NCI-H82 treated with DMSO at 0.1 percent for 48 hours (cell line): ENCODE data around the gene CIP2A.
"Not testable (repeated sequence)": the region's sequence is repeated elsewhere in the genome, so short reads cannot be mapped to it uniquely, and the experiment has no call there.

Experiments
- DNase-seq: peaks from one replicate; lab custom pipeline; 2025; ENCODE audit not compliant: unreplicated experiment; lab: John Stamatoyannopoulos, UW

The CIP2A gene

DNA sequence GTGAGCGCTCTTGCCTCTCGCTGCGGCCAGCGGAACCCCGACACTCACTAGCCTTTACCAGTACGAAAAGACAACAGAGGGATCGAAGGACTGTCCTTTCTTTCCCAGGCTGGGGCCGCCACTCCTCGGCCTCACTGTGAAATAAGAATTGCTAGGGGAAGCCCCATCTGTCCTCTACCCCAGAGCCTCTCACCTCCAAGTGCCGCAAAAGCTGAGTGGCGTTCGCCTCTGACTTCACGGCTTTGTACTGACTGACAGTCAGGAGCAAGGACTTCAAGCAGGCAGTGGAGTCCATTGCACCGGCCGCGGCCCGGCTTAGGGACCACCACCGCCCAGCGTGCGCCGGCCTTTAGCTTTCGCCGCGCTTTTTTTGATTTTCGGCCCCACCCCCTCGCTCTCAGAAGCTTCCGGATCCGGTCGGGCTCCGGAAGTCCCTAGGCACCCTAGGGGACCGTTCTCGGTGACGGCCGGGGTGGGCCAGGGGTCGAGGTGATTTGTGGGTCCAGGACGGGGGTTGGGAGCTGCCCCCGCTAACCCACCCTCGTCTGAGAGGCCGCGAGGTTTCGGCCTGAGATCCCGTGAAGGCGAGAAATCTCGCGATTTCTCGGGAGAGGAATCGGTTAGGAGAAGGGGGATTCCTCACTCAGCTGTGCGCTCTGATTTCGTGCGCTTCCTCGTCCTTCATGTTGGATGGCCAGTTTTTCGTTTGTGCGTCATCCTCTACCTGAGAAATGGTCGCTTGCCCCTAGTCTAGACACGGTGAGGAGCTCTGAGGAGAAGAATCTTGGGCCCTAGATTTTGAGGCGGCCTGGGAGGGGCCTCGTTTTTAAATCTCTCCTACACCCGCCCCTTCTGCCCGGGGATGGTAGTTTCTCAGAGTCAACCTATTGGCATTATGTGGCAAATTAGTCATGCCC, at the start of gene CIP2A, which contains the start of gene DZIP3:
Gene CIP2A (minus strand): TSS at position 358 of the 917 bp plus-strand sequence. CDS start 63 bp downstream, at position 295.
Gene DZIP3 (plus strand): TSS at position 642 of the 917 bp plus-strand sequence. CDS start 15,685 bp downstream, outside the sequence.
- DNase-seq, result peak; percentile 86

- no peak for DNase-seq
These were observed 40.7 kb upstream of the CIP2A start for GRCh38 chr3:108629974-108630373.

- DNase-seq, result no peak
These were observed 34.3 kb upstream of the CIP2A start for GRCh38 chr3:108623504-108623903.

DNA sequence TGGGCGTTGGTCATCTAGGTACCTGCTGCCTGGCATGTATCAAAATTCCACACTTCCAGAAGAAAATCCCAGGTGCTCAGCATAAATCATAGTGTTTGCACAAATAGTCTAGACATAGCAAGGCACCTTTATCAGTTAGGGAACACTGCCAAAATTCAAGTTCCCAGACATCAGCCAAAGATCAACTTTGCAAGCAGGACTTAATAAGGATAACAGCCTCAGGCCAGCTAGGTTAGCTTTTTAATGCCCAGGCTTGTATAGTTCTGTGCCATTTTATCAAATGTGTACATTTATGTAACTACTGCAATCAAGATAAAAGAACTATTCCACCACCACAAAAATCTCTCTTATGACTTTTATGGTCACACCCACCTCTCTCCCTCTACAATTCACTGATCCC, 31.0 kb upstream of the CIP2A start:
- no peak for DNase-seq

GRCh38 chr3:108616090-108616489, 26.9 kb upstream of the CIP2A start:
- not testable (repeated sequence) for DNase-seq

- no peak for DNase-seq
These were observed 21.4 kb upstream of the CIP2A start for GRCh38 chr3:108610651-108611050.

- DNase-seq, result no peak
These were observed 19.5 kb upstream of the CIP2A start for GRCh38 chr3:108608750-108609149.

DNA sequence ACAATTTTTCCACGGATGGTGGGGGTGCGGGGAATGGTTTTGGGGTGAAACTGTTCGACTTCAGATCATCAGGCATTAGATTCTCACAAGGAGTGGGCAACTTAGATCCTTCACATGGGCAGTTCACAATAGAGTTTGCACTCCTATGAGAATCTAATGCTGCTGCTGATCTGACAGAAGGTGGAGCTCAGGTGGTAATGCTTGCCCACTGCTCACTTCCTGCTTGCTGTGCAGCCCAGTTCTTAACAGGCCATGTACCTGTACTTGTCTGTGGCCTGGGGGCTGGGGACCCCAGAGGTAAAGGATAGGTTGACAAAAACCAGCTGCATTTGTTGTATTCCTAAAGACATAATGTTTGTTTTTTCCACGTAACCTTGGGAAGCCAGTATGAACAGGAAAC, 16.3 kb upstream of the CIP2A start:
- no peak for DNase-seq

DNA sequence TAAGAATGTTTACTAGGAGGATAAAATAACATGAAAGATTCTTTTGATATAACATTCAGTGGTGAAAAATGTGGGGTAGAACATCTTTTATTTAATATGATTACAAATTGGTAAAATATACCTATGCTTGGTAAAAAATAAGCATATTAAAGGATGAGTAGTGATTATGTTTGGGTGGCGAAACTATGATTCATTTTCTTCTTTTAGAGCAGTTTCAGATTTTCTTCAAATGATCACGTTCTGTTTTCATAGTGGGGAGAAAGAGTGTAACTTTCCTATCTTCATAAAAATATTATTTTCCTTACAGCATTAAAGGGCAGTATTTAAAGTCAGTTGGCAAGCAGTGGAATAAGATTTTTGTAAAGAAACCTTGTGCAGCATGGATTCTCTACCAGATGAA, 15.8 kb upstream of the CIP2A start:
- no peak for DNase-seq

DNA sequence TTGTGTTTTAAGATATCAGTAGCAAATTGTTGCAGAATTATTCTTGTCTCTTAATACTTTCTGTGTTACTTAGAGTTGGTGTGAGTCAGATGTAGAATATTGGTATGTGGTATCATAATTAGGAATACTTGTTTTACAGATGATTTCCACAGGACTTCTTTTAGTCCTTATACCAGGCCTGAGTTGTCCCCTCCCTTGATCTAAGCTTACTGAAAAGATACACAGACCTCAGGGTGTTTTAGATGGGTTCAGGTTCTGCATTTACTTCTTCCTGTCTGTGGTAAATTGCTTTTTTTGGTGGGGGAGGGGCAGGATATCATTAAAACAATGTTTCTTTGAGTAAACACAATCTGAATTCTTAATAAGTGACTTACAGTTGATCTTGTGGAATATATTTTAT, 14.5 kb upstream of the CIP2A start:
- no peak for DNase-seq

DNA sequence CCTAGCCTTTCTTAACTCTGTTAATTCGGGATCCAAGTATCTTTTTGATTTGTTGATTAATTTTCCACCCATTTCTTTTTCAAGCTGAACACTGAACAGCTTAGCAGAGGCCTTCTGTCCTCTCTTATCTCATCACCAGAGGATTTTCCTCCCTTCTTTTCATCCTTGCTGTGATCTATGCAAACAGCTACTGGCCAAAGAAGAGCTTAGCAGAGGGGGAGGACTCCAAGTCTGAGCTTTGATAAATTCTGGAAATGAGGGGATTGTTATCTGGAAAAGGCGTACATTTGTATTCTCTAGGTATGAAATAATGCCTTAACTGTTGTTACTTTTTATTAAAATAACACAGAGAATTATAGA, 13.7 kb upstream of the CIP2A start:
- peak; percentile 80 for DNase-seq

GRCh38 chr3:108602249-108602934, 13.2 kb upstream of the CIP2A start:
- DNase-seq, result peak; percentile 53

DNA sequence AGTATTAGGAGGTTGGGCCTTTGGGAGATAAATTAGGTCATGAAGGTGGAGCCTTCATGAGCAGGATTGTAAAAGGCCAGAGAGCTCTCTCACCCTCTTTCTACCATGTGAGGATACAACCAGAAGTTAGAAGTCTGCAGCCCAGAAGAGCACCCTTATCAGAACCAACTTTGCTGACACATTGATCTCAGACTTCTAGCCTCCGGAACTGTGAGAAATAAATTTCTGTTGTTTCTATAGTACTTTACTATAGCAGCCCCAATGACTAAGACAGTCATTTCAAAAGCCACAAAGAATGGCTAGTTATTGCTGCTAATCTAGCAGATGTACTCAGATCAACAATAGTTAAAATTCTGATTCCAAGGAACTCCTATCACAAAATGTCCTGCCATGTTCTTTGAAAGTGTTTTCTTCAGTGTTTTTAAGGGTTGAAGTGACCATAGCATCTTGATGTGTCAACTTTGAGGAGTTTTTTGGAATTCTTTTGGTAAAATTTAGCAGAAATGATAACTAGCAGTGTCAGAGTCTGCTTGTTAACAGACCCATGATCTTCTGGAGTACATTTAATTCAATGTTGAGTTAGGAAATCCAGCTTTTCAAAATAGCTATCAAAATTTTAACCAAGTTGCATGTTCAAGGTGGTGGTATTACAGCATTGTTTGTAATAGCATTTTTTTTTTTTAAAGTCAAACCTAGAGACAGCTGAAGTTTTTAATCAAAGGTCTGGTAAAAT, 10.6 kb upstream of the CIP2A start:
- no peak for DNase-seq

DNA sequence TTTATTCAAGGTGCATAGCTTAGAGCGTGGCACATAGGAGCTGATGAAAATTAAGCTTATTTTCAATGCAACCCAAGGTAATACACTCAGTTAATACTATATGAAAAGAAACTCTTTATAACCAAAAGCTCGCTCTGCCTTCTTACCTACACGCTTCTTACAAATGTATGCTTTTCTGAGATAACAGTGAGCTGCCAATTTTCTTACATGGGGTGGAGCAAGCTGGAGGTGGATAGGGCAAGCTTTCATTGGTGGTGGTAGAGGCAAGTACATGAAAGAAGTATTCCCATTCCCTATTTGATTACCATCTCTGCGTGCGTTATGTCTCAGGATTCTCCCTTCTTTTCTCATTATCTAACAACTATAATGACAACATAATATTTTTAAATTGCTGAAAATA, 9.1 kb upstream of the CIP2A start:
- no peak for DNase-seq

GRCh38 chr3:108595321-108595720, 6.1 kb upstream of the CIP2A start:
- DNase-seq, result no peak

GRCh38 chr3:108590460-108590859, 1.2 kb upstream of the CIP2A start:
- DNase-seq, result no peak

- no peak for DNase-seq
These were observed 723 bp upstream of the CIP2A start for GRCh38 chr3:108589998-108590323.

DNA sequence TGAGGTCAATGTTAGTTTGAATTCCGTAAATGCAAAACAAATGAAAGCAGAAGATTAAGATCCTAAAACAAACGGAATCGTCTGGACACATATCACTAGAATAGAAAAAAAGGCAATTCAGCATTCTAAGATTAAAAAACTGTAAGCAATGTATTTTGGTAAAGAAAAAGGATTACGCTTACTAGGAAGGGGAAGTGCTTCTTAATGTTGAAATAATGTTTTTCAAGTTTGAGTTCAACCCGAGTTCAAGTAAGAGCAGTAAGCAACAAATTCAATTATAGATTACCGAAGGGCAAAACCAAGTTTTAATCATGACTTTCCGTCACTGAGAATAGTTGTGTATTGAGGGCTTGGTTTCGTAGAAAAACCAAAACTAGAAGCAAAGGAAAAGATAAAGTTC, 637 bp downstream of the CIP2A start:
- no peak for DNase-seq

GRCh38 chr3:108578064-108578463, 11.2 kb downstream of the CIP2A start:
- no peak for DNase-seq

DNA sequence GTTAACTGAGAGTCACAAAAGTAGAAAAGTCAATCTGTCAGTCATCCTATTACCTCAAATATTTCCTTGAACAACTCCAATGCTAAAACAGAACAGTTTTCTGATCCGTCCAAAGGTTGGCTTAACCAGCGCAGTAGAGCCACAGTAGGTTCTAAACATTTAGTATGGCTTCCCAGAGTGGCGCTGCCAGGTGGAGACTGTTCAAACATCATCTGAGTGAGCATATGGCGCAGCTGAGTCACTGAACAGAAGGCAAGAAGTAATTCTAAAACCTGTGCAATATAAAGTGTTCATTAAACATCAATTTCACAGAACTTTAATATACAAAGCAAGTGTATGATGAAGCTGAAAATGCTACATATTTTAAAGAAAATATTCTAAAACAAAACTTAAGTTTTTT, 19.9 kb downstream of the CIP2A start:
- no peak for DNase-seq

- DNase-seq, result no peak
These were observed 22.6 kb downstream of the CIP2A start for GRCh38 chr3:108566599-108566998.

DNA sequence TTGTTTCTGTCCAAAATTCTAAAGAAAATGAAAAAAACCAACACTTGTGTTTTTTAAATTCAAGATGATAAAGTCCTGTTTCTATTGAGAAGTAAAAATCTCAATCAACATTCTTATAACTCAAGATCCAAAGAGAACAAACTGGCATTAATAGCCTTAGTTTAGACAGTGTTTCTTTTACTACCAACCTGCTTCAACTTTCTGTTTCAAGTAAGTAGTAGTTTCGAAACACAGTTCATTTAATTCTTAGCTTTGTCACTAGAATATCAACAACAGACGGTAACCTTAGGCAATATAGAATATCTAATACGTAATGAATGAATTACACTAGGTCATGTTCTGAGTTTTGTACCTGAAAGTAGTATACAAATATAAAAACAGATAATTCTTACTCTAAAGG, 23.7 kb downstream of the CIP2A start:
- DNase-seq, result no peak
